ENCODE results near the gene UBE4A. TPM values are rescaled to one million over a fixed set of nuclear protein-coding genes. Genes with fewer than 3 reads are reported as not detected.

Gene UBE4A
- total and polyA plus RNA-seq, 9 of the 15 experiments (the other 6 are each of a cell fraction or from before 2014, with no cell fraction given) = 13.5 to 45.2 (median 26.8) TPM

- TF ChIP-seq SIRT6 (IDR thresholded peaks at IDR 0.05; ENCODE audit: low read depth, low read length) = no peak
- TF ChIP-seq PHTF2 (CRISPR knock-in tag; IDR thresholded peaks at IDR 0.05) = no peak
- TF ChIP-seq SRF (CRISPR knock-in tag; IDR thresholded peaks at IDR 0.05) = no peak
- TF ChIP-seq SRSF7 (optimal IDR thresholded peaks at IDR 0.05; ENCODE audit: low read depth, low read length) = no peak
- no peak for TF ChIP-seq ZKSCAN3 (CRISPR knock-in tag; IDR thresholded peaks at IDR 0.05)
- TF ChIP-seq, protein P1, sequence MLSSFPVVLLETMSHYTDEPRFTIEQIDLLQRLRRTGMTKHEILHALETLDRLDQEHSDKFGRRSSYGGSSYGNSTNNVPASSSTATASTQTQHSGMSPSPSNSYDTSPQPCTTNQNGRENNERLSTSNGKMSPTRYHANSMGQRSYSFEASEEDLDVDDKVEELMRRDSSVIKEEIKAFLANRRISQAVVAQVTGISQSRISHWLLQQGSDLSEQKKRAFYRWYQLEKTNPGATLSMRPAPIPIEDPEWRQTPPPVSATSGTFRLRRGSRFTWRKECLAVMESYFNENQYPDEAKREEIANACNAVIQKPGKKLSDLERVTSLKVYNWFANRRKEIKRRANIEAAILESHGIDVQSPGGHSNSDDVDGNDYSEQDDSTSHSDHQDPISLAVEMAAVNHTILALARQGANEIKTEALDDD (IDR thresholded peaks at IDR 0.05) = no peak
- TF ChIP-seq, protein P2, sequence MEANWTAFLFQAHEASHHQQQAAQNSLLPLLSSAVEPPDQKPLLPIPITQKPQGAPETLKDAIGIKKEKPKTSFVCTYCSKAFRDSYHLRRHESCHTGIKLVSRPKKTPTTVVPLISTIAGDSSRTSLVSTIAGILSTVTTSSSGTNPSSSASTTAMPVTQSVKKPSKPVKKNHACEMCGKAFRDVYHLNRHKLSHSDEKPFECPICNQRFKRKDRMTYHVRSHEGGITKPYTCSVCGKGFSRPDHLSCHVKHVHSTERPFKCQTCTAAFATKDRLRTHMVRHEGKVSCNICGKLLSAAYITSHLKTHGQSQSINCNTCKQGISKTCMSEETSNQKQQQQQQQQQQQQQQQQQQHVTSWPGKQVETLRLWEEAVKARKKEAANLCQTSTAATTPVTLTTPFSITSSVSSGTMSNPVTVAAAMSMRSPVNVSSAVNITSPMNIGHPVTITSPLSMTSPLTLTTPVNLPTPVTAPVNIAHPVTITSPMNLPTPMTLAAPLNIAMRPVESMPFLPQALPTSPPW (CRISPR knock-in tag; IDR thresholded peaks at IDR 0.05) = peak; percentile 81
- peak; percentile 79; the same call in 1 of the 2 replicates for TF ChIP-seq KLF16 (IDR thresholded peaks at IDR 0.05)
- TF ChIP-seq SMARCA4 (IDR thresholded peaks at IDR 0.05) = peak; percentile 70
- TF ChIP-seq PTBP1 (IDR thresholded peaks at IDR 0.05; ENCODE audit: low read depth, low read length) = 0 out of 2 replicates have a peak, but pooled peaks have one; percentile 22
- peak; percentile 54 for TF ChIP-seq GABPB1 (CRISPR knock-in tag; IDR thresholded peaks at IDR 0.05)
- TF ChIP-seq, protein P3, sequence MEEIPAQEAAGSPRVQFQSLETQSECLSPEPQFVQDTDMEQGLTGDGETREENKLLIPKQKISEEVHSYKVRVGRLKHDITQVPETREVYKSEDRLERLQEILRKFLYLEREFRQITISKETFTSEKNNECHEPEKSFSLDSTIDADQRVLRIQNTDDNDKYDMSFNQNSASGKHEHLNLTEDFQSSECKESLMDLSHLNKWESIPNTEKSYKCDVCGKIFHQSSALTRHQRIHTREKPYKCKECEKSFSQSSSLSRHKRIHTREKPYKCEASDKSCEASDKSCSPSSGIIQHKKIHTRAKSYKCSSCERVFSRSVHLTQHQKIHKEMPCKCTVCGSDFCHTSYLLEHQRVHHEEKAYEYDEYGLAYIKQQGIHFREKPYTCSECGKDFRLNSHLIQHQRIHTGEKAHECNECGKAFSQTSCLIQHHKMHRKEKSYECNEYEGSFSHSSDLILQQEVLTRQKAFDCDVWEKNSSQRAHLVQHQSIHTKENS (CRISPR knock-in tag; IDR thresholded peaks at IDR 0.05) = no peak
- no peak for TF ChIP-seq IRF1 (CRISPR knock-in tag; IDR thresholded peaks at IDR 0.05; ENCODE audit: borderline replicate concordance)
- TF ChIP-seq CEBPG (CRISPR knock-in tag; IDR thresholded peaks at IDR 0.05) = no peak
- no peak for TF ChIP-seq CEBPG (tag; conservative IDR thresholded peaks at IDR 0.05 in 1 of 2, IDR thresholded peaks at IDR 0.05 in 1 of 2)
- TF ChIP-seq HDAC1 (IDR thresholded peaks at IDR 0.05) = peak in 1 of 2 experiments; percentile 57; a peak in 1 of 4 replicates
- no peak for TF ChIP-seq DACH1 (IDR thresholded peaks at IDR 0.05; ENCODE audit: partially characterized antibody)
- no peak for TF ChIP-seq ARID2 (IDR thresholded peaks at IDR 0.05)
These were observed 78.1 kb downstream of the UBE4A start (continued) for GRCh38 chr11:118437208-118438125.

All from K562 (cell line).